IMR-90 (cell line): ENCODE results near the gene RBMS3. TPM values are rescaled to one million over a fixed set of nuclear protein-coding genes. Genes with fewer than 3 reads are reported as not detected.

Source experiments
- ATAC-seq: fragments of 200-7000 bp; cut with Tn5 transposase; 2 replicates; pipeline ENCODE4 v1.9.1; 2020; ENCODE audit warnings: low read depth, mild to moderate bottlenecking, moderate library complexity
- BruUV-seq: library from RNA; stranded (reverse); fragments of 400-500 nt; replicated peaks from 2 replicates; lab custom pipeline; 2021; lab: Mats Ljungman, UMichigan
- CTCF ChIA-PET: fragments of 300-600 bp; formaldehyde crosslinking; extraction: SDS; loops from one replicate; lab custom pipeline; 2021; ENCODE audit warnings: antibody characterized with exemption; lab: Yijun Ruan, JAX
- POLR2A ChIA-PET: fragments of 300-600 bp; sonication (Branson Sonifier 250); formaldehyde crosslinking; loops from one replicate; lab custom pipeline; 2022; ENCODE audit warnings: antibody characterized with exemption; ENCODE audit not compliant: unreplicated experiment; lab: Charles Lee
- DNase-seq: peaks from one replicate; pipeline ENCODE4 v3.0.0; 2013
- H2AFZ ChIP-seq: replicated peaks from 2 replicates; pipeline ENCODE3; 2013; ENCODE audit warnings: low read length, mild to moderate bottlenecking; ENCODE audit not compliant: poor library complexity
- H2AK5ac ChIP-seq: 2 replicates; pipeline ENCODE4 v1.6.1; 2013; ENCODE audit warnings: low read depth, low read length, inconsistent platforms
- H2AK9ac ChIP-seq: replicated peaks from 2 replicates; pipeline ENCODE3; 2013; ENCODE audit warnings: mild to moderate bottlenecking, low read depth, low read length, moderate library complexity; ENCODE audit not compliant: poor library complexity
- H2BK120ac ChIP-seq: 2 replicates; pipeline ENCODE4 v1.6.1; 2013; ENCODE audit warnings: low read depth, low read length, inconsistent platforms
- H2BK15ac ChIP-seq: 3 replicates; pipeline ENCODE4 v1.6.1; 2013; ENCODE audit warnings: low read depth, low read length, inconsistent platforms
- H2BK20ac ChIP-seq: 2 replicates; pipeline ENCODE4 v1.6.1; 2013; ENCODE audit warnings: low read depth, mild to moderate bottlenecking, inconsistent platforms, low read length, moderate library complexity
- H2BK5ac ChIP-seq: 2 replicates; pipeline ENCODE4 v1.6.1; 2013; ENCODE audit warnings: mild to moderate bottlenecking, low read depth, low read length, inconsistent platforms; ENCODE audit not compliant: poor library complexity, severe bottlenecking
- H3K14ac ChIP-seq: replicated peaks from 2 replicates; pipeline ENCODE4 v1.6.1; 2013; ENCODE audit warnings: low read depth, low read length, inconsistent platforms
- H3K18ac ChIP-seq: 2 replicates; pipeline ENCODE4 v1.6.1; 2013; ENCODE audit warnings: low read depth, low read length, control low read depth
- H3K23ac ChIP-seq: 2 replicates; pipeline ENCODE4 v1.6.1; 2013; ENCODE audit warnings: low read depth, low read length, inconsistent platforms
- H3K27ac ChIP-seq: 2 replicates; pipeline ENCODE4 v1.5.1; 2013; ENCODE audit warnings: mild to moderate bottlenecking, control low read depth, low read length; ENCODE audit not compliant: insufficient read depth
- H3K27me3 ChIP-seq: 2 replicates; pipeline ENCODE4 v1.6.1; 2013; ENCODE audit warnings: low read length; ENCODE audit not compliant: control insufficient read depth, insufficient read depth
- H3K36me3 ChIP-seq: 2 replicates; pipeline ENCODE4 v1.6.1; 2013; ENCODE audit warnings: low read length, mixed read lengths; ENCODE audit not compliant: control insufficient read depth, insufficient read depth
- H3K4ac ChIP-seq: 2 replicates; pipeline ENCODE4 v1.6.1; 2013; ENCODE audit warnings: low read depth, low read length, inconsistent platforms
- H3K4me1 ChIP-seq: 2 replicates; pipeline ENCODE4 v1.6.1; 2013; ENCODE audit warnings: low read length, mixed read lengths; ENCODE audit not compliant: control insufficient read depth, insufficient read depth
- H3K4me2 ChIP-seq: 2 replicates; pipeline ENCODE4 v1.6.1; 2013; ENCODE audit warnings: low read depth, mild to moderate bottlenecking, control low read depth, low read length, moderate library complexity
- H3K4me3 ChIP-seq: 2 replicates; pipeline ENCODE4 v1.5.1; 2013; ENCODE audit warnings: low read depth, mild to moderate bottlenecking, control low read depth, low read length, moderate library complexity; ENCODE audit not compliant: insufficient read depth
- H3K56ac ChIP-seq: 2 replicates; pipeline ENCODE4 v1.6.1; 2013; ENCODE audit warnings: low read length, inconsistent platforms; ENCODE audit not compliant: insufficient read depth; ENCODE audit errors: extremely low read depth
- H3K79me1 ChIP-seq, 2 experiments: 2 replicates each; pipeline ENCODE4 v1.6.1; 2013; ENCODE audit warnings: low read length in 2 of 2, inconsistent platforms in 1 of 2, low read depth in 1 of 2
- H3K9ac ChIP-seq: 2 replicates; pipeline ENCODE4 v1.6.1; 2013; ENCODE audit warnings: low read depth, low read length, control low read depth
- H3K9me1 ChIP-seq: 2 replicates; pipeline ENCODE4 v1.6.1; 2013; ENCODE audit warnings: low read length, inconsistent platforms; ENCODE audit not compliant: insufficient read depth
- H3K9me3 ChIP-seq: 2 replicates; pipeline ENCODE4 v1.6.1; 2013; ENCODE audit warnings: low read length; ENCODE audit not compliant: control insufficient read depth, insufficient read depth
- H4K20me1 ChIP-seq: 2 replicates; pipeline ENCODE4 v1.6.1; 2013; ENCODE audit warnings: low read length, inconsistent platforms; ENCODE audit not compliant: insufficient read depth
- H4K5ac ChIP-seq: 2 replicates; pipeline ENCODE4 v1.6.1; 2013; ENCODE audit warnings: mild to moderate bottlenecking, low read depth, low read length, control low read depth
- H4K8ac ChIP-seq, 2 experiments: 2 replicates each; pipeline ENCODE4 v1.6.1; 2013; ENCODE audit warnings: low read depth in 2 of 2, low read length in 2 of 2, control low read depth in 1 of 2, inconsistent platforms in 1 of 2
- H4K91ac ChIP-seq: 2 replicates; pipeline ENCODE4 v1.6.1; 2013; ENCODE audit warnings: low read depth, low read length, inconsistent platforms; ENCODE audit not compliant: insufficient read depth
- BHLHE40 ChIP-seq: fragments of 150-350 bp; IDR thresholded peaks from 2 replicates; pipeline ENCODE4 v1.6.1; 2016; ENCODE audit warnings: mild to moderate bottlenecking, low read depth, low read length
- CEBPB ChIP-seq: IDR thresholded peaks from 2 replicates; pipeline ENCODE4 v1.6.1; 2012; ENCODE audit warnings: low read depth, low read length, improper control_type of control experiment
- CHD1 ChIP-seq: IDR thresholded peaks from 2 replicates; pipeline ENCODE4 v1.6.1; 2012; ENCODE audit warnings: low read depth, low read length, improper control_type of control experiment
- ELK1 ChIP-seq: fragments of 150-350 bp; IDR thresholded peaks from 2 replicates; pipeline ENCODE4 v1.6.1; 2016; ENCODE audit warnings: low read depth, mild to moderate bottlenecking, low read length, moderate library complexity, borderline replicate concordance
- FOS ChIP-seq: fragments of 150-350 bp; IDR thresholded peaks from 2 replicates; pipeline ENCODE4 v1.6.1; 2016; ENCODE audit warnings: low read depth, low read length
- MXI1 ChIP-seq: IDR thresholded peaks from 2 replicates; pipeline ENCODE4 v1.6.1; 2012; ENCODE audit warnings: low read depth, mild to moderate bottlenecking, low read length, moderate library complexity, borderline replicate concordance
- NFE2L2 ChIP-seq: fragments of 150-350 bp; IDR thresholded peaks from 2 replicates; pipeline ENCODE4 v1.6.1; 2016; ENCODE audit warnings: low read depth, mild to moderate bottlenecking, low read length
- POLR2A ChIP-seq: IDR thresholded peaks from 2 replicates; pipeline ENCODE4 v1.6.1; 2012; ENCODE audit warnings: mild to moderate bottlenecking, low read depth, low read length
- RAD21 ChIP-seq: IDR thresholded peaks from 2 replicates; pipeline ENCODE4 v1.6.1; 2012; ENCODE audit warnings: low read length, improper control_type of control experiment
- RCOR1 ChIP-seq: IDR thresholded peaks from 2 replicates; pipeline ENCODE4 v1.6.1; 2012; ENCODE audit warnings: mild to moderate bottlenecking, low read length, improper control_type of control experiment; ENCODE audit not compliant: insufficient replicate concordance
- SMC3 ChIP-seq: fragments of 150-350 bp; IDR thresholded peaks from 2 replicates; pipeline ENCODE4 v1.6.1; 2016; ENCODE audit warnings: low read depth, mild to moderate bottlenecking, antibody characterized with exemption, low read length, moderate library complexity
- USF2 ChIP-seq: fragments of 150-350 bp; IDR thresholded peaks from 2 replicates; pipeline ENCODE4 v1.6.1; 2017; ENCODE audit warnings: mild to moderate bottlenecking, antibody characterized with exemption, low read length, low read depth
- WGBS, 2 experiments: methylation state at CpG; one replicate each; pipeline versions ENCODE4 v1.1.5 to v1.1.7; 2013; ENCODE audit warnings: missing lambda C conversion rate in 2 of 2; ENCODE audit not compliant: insufficient read length in 1 of 2; ENCODE audit errors: extremely low coverage in 2 of 2; 5-methylcytosine and 5-hydroxymethylcytosine counted together
- dilution Hi-C: fragments of 300-500 bp; cut with HindIII; formaldehyde crosslinking; loops from one replicate; pipeline ENCODE4 v1.14.3; 2018; ENCODE audit warnings: low sequenced_read_pairs; ENCODE audit not compliant: unreplicated experiment
- in situ Hi-C: fragments of 300-500 bp; cut with MboI; formaldehyde crosslinking; loops from 3 replicates; pipeline ENCODE4 v1.14.3; 2019; ENCODE audit warnings: low sequenced_read_pairs, inconsistent platforms, mixed read lengths
- intact Hi-C: fragments of 100-400 bp; cut with micrococcal nuclease; formaldehyde crosslinking; loops from 2 replicates; pipeline ENCODE4 v1.10.0; 2022
- polyA plus RNA-seq, 3 experiments: library from polyadenylated mRNA; depleted of rRNA; stranded (reverse); fragments of >200 nt; gene quantifications; 2 replicates each; pipeline ENCODE4 v1.2.3, GENCODE V29; 2012; ENCODE audit warnings: low replicate concordance in 1 of 3
- total RNA-seq: library from RNA; depleted of rRNA; stranded (reverse); fragments of >200 nt; gene quantifications from 2 replicates; pipeline ENCODE4 v1.2.3, GENCODE V29; 2012
- TF ChIP-seq, protein P1 (sequence below): conservative IDR thresholded peaks from 2 replicates; pipeline ENCODE4 v1.5.1; 2012; ENCODE audit warnings: mild to moderate bottlenecking, low read depth, low read length, improper control_type of control experiment

Gene RBMS3
- total and polyA plus RNA-seq, 2 of the 4 experiments (the other 2 are of a cell fraction), result 15.2 to 127 TPM

- POLR2A ChIA-PET, result no interaction called here
Measured at GRCh38 chr3:29557825-29558224, 277.0 kb downstream of the RBMS3 start.

More at GRCh38 chr3:29557825-29558224, 277.0 kb downstream of the RBMS3 start:
- H2BK20ac ChIP-seq, result no peak overlapping the region
- 0 out of 2 replicates have a peak, but pooled peaks cover 2% of the 10 kb centered on the region for H4K20me1 ChIP-seq
- no peaks in the 10 kb centered on the region for H3K36me3 ChIP-seq
- peaks cover 12% of the 10 kb centered on the region for H3K4me1 ChIP-seq
- H3K23ac ChIP-seq, result no peak overlapping the region
- H2AK5ac ChIP-seq, result no peak overlapping the region
- dilution Hi-C loops (no loop called here), in situ Hi-C loops (no loop called here), intact Hi-C loops (no loop called here)
- no peak overlapping the region for H4K8ac ChIP-seq
- H3K27ac ChIP-seq, result no peak overlapping the region; the same call in 1 of the 2 replicates
- H2BK5ac ChIP-seq, result no peak overlapping the region
- WGBS, 2 experiments, result no CpG with 5 or more reads among the region's 2 CpGs
- CTCF ChIA-PET, result no interaction called here
- H3K14ac ChIP-seq, result no peak overlapping the region
- H2AFZ ChIP-seq, result no peak overlapping the region
- peaks cover 7 to 15% of the 10 kb centered on the region in 2 experiments; a peak in 3 of 4 replicates for H3K79me1 ChIP-seq
- H3K4me3 ChIP-seq, result no peak overlapping the region
- no peak overlapping the region for H3K56ac ChIP-seq
- BruUV-seq, result no TSS peak
- no peak overlapping the region for H4K91ac ChIP-seq
- ATAC-seq (no peak), DNase-seq (no peak)
- TF ChIP-seq ELK1 (no peak), CHD1 (no peak), POLR2A (no peak), SMC3 (no peak), RAD21 (no peak), NFE2L2 (no peak), MXI1 (no peak), CEBPB (no peak), FOS (no peak), USF2 (no peak), BHLHE40 (no peak), RCOR1 (no peak)
- TF ChIP-seq, protein P1, sequence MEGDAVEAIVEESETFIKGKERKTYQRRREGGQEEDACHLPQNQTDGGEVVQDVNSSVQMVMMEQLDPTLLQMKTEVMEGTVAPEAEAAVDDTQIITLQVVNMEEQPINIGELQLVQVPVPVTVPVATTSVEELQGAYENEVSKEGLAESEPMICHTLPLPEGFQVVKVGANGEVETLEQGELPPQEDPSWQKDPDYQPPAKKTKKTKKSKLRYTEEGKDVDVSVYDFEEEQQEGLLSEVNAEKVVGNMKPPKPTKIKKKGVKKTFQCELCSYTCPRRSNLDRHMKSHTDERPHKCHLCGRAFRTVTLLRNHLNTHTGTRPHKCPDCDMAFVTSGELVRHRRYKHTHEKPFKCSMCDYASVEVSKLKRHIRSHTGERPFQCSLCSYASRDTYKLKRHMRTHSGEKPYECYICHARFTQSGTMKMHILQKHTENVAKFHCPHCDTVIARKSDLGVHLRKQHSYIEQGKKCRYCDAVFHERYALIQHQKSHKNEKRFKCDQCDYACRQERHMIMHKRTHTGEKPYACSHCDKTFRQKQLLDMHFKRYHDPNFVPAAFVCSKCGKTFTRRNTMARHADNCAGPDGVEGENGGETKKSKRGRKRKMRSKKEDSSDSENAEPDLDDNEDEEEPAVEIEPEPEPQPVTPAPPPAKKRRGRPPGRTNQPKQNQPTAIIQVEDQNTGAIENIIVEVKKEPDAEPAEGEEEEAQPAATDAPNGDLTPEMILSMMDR, result no peak
- no peak overlapping the region for H3K9ac ChIP-seq
- no peak overlapping the region for H4K5ac ChIP-seq
- H3K27me3 ChIP-seq, result no peaks in the 10 kb centered on the region
- H3K9me3 ChIP-seq, result no peaks in the 10 kb centered on the region
- H2BK120ac ChIP-seq, result no peak overlapping the region
- peaks cover 10% of the 10 kb centered on the region for H3K9me1 ChIP-seq
- H2BK15ac ChIP-seq, result no peak overlapping the region
- H3K4me2 ChIP-seq, result no peak overlapping the region
- H2AK9ac ChIP-seq, result no peak overlapping the region
- H3K4ac ChIP-seq, result peak overlapping the region; percentile 31; the same call in 1 of the 2 replicates
- H3K18ac ChIP-seq, result no peak overlapping the region; the same call in 1 of the 2 replicates
